Activated CD4-positive, alpha-beta T cell treated with anti-CD3 and anti-CD28 coated beads, Interleukin-2, amount 50 U/mL, for 4 hours (primary cell): ENCODE measurements around the gene CCDC185.
A peak's percentile ranks its signal among the peaks of the same experiment; 100 is the strongest.

Experiments used
- DNase-seq, 2 experiments: peaks; one replicate each; pipeline ENCODE4 v3.0.0-alpha.2; 2020

The CCDC185 gene

DNA sequence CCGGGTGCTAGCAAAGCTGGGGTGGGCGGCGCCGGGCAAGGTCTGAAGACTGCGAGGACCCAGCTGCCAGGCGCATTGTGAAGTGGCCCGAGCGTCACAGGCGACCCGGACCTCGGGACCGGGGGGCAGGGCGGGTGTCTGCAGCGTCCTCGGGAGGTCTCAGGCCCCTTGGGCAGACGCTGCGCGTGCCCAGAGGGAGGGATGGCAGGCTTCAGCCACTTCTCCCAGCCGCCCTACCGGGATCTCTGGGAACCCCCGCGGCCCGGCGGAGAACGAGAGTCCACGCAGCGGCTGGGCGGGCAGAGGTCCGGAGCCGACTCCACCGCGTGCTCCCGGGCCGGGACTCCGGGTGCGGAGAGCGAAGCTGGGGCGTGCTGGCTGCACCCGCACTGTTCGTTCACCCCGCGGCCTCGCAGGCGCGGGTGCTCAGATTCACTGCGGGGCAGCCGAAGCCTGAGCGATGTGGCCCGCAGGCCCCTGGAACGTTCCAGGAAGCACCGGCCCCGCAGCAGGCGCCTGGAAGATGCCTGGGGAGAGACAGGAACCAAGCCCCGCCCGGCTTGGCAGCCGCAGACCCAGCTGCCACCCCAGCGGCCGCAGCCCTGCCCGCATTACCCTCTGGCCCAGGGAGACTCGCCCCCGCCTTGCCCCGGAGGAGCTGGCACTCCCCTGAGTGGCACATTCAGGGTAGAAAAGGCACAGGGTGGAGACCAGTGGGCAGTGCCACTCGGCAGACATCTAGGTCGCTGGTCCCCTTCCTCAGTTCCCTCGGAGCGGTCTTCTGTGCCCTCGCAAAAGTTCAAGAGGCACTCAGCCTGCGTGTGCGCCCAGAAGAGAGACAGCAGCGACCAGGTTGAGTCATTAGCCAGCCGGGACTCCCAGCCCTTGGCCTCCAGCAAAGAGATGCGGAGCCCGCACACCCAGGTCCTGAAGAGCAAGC lies at the start of gene CCDC185:
CCDC185 (plus strand) TSS at position 141 of the 940 bp plus-strand sequence; CDS start at position 202, 61 bp downstream.
- no peak for DNase-seq

- no peak for DNase-seq
Measured at GRCh38 chr1:223343692-223344091, 49.5 kb upstream of the CCDC185 start.

GRCh38 chr1:223344491-223344890 lies 48.7 kb upstream of the CCDC185 start:
- no peak for DNase-seq

- DNase-seq, result no peak
Measured at GRCh38 chr1:223345720-223346119, 47.5 kb upstream of the CCDC185 start.

DNA sequence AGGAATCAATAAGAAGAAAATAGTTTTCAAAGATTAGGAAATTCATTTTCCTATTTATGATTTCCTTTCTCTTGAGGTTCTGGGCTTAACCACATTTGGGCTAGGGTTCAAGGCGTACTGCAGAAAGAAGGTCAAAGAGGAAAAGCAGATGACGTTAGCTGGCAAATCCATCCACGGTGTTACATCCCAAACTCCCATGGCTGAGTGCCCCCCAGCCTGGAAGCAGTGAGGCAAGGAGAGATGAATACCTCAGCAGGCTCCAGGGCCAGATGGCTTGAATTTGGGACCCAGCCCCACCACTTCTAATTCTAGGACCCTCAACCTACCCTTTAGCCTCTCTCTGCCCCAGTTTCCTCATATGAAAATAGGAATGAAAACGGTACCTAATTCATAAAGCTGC lies 46.9 kb upstream of the CCDC185 start:
- DNase-seq, result no peak

GRCh38 chr1:223347583-223347982 lies 45.6 kb upstream of the CCDC185 start:
- DNase-seq, result no peak

- DNase-seq, result no peak
Measured at GRCh38 chr1:223348439-223348838, 44.8 kb upstream of the CCDC185 start.

GRCh38 chr1:223349241-223349640 lies 44.0 kb upstream of the CCDC185 start:
- DNase-seq, result no peak

- no peak for DNase-seq
Measured at GRCh38 chr1:223350361-223350908, 42.8 kb upstream of the CCDC185 start.

DNA sequence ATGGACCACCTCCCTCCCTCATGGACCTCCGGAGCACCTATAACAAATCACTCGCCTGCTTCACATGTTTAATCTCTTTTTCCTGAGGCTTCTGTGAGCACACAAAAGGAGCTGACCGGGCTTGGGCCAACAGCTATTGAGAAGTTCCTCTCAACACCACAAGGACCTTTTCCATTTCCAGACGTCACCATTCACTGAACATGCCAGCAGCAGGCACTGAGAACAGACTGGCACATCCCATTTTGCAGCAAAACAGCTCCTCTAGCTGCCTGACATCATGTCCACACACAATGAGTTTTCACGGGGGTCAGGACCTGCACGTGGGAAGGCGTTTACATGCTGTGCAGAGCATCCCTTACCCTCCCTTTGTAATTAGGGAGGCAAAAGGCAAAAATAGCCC lies 40.3 kb upstream of the CCDC185 start:
- no peak for DNase-seq

- DNase-seq, result no peak
Measured at GRCh38 chr1:223353939-223354338, 39.3 kb upstream of the CCDC185 start.

DNA sequence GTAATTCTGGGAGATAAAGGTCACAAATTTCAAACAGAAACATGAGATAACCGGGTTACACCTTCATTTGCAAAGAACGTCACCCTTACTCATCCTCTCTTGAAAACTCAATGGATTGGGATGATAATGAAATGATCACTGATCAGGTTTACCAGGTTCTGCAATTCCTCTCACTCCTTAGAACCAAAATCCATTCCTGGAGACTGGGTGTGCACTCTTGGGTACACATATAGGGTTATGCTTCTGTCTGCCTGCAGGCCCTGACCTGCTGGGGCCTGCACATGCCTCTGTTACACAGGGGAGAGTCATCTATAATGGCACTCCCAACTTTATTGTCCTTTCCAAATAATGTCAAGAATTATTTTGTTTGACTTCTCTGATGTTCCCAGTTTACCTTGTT lies 37.5 kb upstream of the CCDC185 start:
- DNase-seq, result no peak

DNA sequence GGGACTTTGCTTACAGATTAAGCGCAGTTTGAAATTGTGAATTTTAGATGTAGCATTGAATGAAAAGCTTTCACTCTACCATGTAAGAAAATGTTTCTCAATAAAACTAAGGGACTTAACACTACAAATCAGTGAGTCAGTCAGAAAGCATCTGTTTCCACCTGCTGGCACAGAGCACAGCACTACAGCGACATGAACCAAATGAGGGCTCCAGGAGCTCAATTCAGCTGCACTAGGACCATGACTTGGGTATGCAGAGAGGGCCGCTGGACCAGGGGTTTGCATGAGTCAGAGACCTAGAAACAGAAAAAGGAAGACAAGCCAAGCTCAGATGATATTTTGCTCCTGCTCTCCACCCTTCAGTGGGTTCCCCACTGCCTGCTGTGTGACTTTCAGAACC lies 34.4 kb upstream of the CCDC185 start:
- DNase-seq, result no peak

GRCh38 chr1:223363057-223363855 lies 30.0 kb upstream of the CCDC185 start:
- peak; percentile 21 to 29 for DNase-seq

DNA sequence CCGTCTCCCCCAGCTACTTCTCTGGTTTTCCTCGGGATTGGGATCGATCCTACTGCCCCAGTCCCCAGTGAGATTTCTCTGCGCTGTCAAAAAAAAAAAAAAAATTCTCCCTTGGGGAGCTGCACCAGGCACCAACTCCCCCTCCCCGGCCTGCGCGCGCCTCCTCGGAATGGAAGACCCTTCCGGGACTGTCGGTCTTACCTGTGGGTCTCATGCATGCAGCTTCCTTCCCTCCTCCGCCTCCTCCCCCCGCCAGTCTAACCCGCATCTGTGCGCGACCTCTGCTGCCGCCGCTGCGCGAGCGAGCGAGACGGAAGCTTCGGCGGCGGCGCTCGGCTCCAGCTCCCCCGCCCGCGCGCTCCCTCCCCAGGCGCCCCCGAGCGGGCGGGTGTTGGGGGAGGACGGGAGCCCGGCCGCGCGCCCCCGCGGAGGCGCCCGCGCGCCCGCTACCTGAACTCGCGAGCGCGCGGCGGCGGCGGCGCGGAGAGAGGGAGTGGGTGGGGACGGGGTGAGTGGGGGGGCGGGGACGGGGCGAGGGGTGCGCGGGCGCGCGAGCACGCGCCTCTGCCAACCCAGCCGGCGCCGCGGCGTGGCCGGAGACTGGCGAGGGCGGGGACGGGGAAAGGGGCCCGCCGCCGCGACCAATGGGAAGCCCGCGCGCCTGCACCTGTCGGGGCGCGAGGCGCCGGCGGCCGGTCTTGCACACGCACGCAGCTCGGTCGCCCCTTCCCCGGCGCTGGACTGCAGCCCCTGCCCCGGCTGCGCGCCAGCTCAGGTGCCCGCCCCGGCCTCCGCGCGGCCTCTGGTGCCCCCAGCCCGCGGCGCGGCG lies 29.1 kb upstream of the CCDC185 start, which contains the start of gene SUSD4:
SUSD4 (minus strand) TSS at position 321 of the 829 bp plus-strand sequence. CDS start 751 bp downstream, outside the sequence.
- peak; percentile 61 to 71 for DNase-seq

DNA sequence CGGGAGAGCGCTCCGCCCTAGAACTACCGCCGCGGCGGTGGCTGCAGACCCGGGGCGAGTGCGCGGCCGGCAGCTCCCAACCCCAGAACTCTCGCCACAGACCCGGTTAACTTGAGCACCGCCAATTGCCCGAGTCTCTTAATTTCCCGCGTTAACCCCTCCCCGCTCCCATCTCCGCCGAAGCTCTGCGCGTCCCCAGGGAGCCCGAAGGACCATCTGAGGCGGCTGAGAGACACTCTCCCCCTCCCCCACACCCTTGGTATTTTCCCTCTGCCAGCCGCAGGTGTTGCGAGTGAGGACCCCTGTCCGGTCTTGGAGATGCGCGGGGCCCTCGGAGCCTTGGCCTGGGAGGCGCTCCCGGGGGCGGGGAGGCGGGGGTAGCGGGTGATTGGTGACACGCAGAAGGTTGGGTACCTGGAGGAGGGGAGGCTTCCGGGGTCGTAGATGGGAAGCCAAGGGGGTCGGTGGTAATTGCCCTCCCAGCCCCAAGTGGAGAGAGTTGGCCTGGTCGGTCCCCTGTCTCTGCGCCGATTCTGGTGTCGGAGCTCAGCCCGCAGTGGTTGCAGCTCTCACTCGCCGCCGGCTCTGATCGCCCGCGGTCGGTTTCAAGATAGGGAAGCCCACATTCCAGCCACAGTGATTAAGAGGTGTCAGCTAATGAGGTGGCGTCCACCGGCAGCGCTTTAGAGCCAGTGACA lies 28.4 kb upstream of the CCDC185 start:
- peak in 1 of 2 experiments; percentile 14 for DNase-seq

DNA sequence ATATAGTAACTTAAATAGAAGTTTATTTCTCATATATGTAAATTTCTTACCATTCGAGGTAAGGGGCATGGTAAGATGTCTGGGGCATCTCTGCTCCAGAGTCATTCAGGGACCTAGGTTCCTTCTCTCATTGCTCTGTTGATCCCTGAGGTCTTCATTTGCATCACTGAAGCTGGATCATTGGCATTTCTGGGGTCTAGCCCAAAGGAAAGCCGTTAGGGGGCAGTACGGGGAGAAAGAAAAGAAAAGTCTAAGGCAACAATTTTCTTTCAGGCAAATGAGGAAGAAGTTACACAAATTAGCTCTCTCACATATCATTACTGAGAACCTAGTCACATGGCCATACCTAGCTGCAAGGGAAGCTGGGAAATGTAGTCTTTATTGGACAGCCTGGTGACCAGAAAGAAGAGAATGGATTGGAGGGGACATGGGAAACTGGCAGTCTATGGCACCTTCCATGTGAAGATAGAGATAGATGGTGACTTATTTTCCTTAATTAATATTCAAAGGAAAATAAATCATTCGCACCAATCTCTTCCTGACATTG lies 19.1 kb upstream of the CCDC185 start:
- no peak for DNase-seq

GRCh38 chr1:223378754-223379153 lies 14.5 kb upstream of the CCDC185 start:
- no peak for DNase-seq

DNA sequence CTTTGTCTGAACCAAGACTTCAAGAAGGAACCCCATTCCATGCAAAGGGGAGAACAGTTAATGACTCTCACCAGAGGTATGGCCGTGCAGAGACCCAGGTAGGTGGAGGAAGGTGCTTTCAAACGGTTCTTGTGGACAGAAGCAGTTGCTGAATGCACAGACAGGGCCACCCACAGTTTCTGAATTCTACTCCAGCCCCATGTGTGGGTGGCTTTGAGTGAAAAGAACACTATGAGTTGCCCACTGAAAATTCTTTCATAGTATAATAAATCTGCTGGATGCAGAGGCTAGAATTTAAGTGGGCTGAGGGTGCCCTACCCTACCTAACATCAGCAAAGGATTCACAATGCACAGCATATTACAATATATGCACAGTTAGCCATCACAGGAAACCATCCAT lies 7.2 kb upstream of the CCDC185 start:
- DNase-seq, result no peak

DNA sequence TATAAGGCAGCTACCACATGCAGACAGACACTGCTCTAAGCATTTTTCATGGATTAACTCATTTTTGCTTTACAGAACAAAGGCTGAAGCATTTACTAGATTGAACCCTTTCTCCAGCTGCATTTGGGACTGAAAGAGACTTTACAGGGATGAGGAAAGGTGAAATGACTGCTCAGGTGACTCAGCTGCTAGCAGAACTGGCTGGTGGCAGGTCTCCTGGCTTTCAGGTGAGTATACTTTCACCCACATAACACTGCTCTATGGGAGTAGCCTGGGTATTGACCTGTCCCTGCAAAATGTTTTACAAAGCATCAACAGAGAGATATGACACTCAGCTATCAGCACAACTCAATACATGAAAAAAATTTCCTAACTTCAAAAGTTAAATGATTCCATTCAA lies 2.6 kb upstream of the CCDC185 start:
- no peak for DNase-seq

GRCh38 chr1:223394242-223394641 lies 1.0 kb downstream of the CCDC185 start:
- DNase-seq, result no peak
